Hypothalamus (tissue), 51 donors: ENCODE data around the gene PSMD3.
"Not testable (repeated sequence)": the region's sequence is repeated elsewhere in the genome, so short reads cannot be mapped to it uniquely, and the experiment has no call there.

Source experiments
- DNase-seq, 51 donors: peaks; one replicate each; lab custom pipeline; 2025; lab: John Stamatoyannopoulos, UW

PSMD3 gene

DNA sequence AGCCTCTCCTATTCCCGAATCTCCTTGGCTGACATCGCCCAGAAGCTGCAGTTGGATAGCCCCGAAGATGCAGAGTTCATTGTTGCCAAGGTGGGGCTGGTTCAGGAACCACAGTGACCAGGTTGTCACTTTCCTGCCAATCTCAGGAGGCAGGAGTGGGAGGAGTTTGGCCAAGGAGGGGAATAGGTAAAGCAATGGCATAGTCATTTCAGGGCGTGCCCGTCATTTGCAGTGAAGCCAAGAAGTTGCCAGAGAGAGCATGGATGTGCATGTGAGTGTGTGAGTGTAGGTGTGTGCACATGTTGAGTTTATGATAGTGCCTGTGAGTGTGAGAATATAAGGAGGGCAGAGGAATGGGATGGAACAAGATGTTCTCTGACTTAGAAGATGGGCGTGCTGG lies 14.8 kb downstream of the PSMD3 start:
- no peak for DNase-seq

DNA sequence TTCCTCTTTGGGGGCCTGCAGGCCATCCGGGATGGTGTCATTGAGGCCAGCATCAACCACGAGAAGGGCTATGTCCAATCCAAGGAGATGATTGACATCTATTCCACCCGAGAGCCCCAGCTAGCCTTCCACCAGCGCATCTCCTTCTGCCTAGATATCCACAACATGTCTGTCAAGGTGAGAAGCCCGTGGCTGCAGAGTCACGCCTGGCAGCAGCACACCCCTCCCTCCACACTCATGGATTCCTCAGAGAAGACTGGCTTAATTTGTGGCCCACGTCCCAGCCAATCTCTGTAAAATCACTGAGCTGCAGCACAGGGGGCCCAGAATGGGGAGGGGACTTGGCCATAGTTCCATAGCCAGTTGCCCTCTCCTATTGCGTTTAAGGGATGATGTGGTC lies 15.6 kb downstream of the PSMD3 start:
- no peak for DNase-seq

DNA sequence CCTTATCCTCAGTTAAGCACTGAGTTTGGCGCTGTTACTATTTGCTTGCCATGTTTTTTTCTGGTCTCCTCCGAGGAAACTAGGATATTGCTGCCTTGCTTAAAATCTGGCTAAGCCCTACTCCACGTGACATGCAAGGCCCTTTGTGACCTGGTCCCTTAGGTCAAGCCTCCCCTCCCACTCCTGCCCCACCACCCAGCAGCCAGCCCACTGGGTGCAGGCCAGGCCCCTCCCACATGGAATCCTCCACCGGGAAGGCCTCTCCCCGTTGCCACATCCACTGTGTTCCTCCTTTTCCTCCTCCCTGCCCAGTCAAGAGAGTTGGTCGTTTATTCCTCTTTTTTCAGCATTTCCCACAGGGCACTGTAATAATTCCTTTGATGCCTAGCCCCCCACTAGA lies 16.2 kb downstream of the PSMD3 start:
- no peak for DNase-seq

DNA sequence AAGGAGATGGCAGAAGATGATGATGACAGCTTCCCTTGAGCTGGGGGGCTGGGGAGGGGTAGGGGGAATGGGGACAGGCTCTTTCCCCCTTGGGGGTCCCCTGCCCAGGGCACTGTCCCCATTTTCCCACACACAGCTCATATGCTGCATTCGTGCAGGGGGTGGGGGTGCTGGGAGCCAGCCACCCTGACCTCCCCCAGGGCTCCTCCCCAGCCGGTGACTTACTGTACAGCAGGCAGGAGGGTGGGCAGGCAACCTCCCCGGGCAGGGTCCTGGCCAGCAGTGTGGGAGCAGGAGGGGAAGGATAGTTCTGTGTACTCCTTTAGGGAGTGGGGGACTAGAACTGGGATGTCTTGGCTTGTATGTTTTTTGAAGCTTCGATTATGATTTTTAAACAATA lies 16.9 kb downstream of the PSMD3 start:
- no peak for DNase-seq

GRCh38 chr17:39999067-39999466 lies 18.5 kb downstream of the PSMD3 start:
- no peak for DNase-seq

DNA sequence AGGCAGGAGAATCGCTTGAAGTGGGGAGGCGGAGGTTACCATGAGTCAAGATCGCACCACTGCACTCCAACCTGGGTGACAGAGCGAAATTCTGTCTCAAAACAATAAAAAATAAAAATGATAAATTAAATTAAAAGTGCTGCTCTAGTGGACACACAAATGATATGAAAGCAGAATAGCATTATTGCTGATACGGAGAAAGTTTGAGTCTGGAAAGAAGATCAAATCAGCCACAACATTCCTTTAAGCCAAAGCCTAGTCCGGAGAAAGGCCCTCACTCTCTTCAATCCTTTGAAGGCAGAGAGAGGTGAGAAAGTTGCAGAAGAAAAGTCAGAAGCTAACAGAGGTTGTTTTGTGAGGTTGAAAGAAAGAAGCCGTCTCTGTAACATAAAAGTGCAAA lies 19.6 kb downstream of the PSMD3 start:
- no peak for DNase-seq

DNA sequence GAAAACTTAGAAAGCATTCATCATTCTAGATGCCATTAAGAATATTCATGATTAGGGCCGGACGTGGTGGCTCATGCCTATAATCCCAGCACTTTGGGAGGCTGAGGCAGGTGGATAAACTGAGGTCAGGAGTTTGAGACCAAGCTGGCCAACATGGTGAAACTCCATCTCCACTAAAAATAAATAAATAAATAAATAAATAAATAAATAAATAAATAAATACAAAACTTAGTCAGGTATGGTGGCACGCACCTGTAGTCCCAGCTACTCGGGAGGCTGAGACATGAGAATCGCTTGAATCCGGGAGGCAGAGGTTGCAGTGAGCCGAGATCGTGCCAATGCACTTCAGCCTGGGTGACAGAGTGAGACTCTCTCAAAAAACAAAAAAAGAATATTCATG lies 20.7 kb downstream of the PSMD3 start:
- DNase-seq, result not testable (repeated sequence)

- DNase-seq, result no peak
Observed at GRCh38 chr17:40004072-40004471, 23.5 kb downstream of the PSMD3 start.

GRCh38 chr17:40004712-40005111 lies 24.1 kb downstream of the PSMD3 start:
- DNase-seq, result no peak

DNA sequence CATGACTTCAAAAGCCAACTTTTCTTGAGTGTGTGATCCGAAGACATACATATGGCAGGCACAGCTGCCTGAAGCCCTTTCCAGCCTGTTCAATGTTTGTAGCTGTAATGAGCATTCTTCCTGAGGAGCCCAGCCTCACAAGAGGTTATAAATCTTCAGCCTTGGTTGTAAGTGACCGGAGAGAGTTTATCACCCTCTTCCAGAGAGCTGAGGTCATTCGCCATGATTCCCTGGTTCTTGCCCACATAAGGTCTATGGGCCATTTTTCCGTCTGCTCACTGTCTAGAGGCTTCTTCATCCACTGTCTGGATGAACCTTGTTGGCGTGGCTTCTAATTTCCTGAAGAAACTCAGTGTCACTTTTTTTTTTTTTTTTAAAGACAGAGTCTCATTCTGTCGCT lies 24.9 kb downstream of the PSMD3 start:
- DNase-seq, result no peak

DNA sequence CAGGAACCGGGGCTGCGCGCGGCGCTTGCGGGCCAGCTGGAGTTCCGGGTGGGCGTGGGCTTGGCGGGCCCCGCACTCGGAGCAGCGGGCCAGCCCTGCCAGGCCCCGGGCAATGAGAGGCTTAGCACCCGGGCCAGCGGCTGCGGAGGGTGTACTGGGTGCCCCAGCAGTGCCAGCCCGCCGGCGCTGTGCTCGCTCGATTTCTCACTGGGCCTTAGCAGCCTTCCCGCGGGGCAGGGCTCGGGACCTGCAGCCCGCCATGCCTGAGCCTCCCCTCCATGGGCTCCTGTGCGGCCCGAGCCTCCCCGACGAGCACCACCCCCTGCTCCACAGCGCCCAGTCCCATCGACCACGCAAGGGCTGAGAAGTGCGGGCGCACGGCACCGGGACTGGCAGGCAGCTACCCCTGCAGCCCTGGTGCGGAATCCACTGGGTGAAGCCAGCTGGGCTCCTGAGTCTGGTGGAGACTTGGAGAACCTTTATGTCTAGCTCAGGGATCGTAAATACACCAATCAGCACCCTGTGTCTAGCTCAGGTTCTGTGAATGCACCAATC lies 30.4 kb downstream of the PSMD3 start:
- DNase-seq, result not testable (repeated sequence)

- not testable (repeated sequence) for DNase-seq
Observed at GRCh38 chr17:40012017-40012647, 31.5 kb downstream of the PSMD3 start.

DNA sequence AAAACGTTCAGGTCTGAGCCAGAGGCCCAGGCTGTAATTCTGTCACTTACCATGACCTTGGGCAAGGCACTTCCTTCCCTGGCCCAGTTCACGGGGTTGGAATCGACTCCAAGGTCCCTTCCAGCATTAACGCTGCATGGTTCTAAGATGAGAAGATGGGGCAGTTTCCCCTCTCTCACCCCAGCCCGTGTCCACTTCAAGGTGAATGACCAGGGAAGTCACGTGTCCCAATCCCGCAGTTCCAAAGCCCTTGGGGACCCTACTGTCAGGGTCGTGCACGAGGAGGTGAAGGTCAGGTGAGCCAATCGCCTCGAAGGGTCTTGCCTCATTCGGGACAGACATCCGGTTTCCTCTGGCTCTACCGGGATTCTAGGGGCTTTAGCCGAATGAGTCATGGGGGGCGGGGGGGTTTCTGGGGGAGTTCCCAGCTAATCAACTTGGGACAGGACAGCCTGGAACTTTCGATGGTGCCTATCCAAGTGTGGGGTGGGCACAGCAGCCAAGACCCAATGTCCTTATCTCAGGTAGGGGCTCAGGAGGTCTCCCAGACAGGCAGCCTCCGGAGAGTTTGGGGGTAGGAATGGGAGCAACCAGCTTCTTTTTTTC lies 33.9 kb downstream of the PSMD3 start:
- no peak for DNase-seq

DNA sequence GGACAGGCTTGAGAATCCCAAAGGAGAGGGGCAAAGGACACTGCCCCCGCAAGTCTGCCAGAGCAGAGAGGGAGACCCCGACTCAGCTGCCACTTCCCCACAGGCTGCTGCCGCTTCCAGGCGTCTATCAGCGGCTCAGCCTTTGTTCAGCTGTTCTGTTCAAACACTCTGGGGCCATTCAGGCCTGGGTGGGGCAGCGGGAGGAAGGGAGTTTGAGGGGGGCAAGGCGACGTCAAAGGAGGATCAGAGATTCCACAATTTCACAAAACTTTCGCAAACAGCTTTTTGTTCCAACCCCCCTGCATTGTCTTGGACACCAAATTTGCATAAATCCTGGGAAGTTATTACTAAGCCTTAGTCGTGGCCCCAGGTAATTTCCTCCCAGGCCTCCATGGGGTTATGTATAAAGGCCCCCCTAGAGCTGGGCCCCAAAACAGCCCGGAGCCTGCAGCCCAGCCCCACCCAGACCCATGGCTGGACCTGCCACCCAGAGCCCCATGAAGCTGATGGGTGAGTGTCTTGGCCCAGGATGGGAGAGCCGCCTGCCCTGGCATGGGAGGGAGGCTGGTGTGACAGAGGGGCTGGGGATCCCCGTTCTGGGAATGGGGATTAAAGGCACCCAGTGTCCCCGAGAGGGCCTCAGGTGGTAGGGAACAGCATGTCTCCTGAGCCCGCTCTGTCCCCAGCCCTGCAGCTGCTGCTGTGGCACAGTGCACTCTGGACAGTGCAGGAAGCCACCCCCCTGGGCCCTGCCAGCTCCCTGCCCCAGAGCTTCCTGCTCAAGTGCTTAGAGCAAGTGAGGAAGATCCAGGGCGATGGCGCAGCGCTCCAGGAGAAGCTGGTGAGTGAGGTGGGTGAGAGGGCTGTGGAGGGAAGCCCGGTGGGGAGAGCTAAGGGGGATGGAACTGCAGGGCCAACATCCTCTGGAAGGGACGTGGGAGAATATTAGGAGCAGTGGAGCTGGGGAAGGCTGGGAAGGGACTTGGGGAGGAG lies 34.7 kb downstream of the PSMD3 start, which contains the start of gene CSF3:
CSF3 (plus strand) TSS at position 436 of the 993 bp plus-strand sequence; CDS start at position 471, 35 bp downstream.
- no peak for DNase-seq

GRCh38 chr17:40015998-40016985 lies 35.7 kb downstream of the PSMD3 start:
- no peak for DNase-seq

DNA sequence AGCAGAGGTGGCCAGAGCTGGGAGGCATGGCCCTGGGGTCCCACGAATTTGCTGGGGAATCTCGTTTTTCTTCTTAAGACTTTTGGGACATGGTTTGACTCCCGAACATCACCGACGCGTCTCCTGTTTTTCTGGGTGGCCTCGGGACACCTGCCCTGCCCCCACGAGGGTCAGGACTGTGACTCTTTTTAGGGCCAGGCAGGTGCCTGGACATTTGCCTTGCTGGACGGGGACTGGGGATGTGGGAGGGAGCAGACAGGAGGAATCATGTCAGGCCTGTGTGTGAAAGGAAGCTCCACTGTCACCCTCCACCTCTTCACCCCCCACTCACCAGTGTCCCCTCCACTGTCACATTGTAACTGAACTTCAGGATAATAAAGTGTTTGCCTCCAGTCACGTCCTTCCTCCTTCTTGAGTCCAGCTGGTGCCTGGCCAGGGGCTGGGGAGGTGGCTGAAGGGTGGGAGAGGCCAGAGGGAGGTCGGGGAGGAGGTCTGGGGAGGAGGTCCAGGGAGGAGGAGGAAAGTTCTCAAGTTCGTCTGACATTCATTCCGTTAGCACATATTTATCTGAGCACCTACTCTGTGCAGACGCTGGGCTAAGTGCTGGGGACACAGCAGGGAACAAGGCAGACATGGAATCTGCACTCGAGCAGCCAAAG lies 36.9 kb downstream of the PSMD3 start:
- no peak for DNase-seq

DNA sequence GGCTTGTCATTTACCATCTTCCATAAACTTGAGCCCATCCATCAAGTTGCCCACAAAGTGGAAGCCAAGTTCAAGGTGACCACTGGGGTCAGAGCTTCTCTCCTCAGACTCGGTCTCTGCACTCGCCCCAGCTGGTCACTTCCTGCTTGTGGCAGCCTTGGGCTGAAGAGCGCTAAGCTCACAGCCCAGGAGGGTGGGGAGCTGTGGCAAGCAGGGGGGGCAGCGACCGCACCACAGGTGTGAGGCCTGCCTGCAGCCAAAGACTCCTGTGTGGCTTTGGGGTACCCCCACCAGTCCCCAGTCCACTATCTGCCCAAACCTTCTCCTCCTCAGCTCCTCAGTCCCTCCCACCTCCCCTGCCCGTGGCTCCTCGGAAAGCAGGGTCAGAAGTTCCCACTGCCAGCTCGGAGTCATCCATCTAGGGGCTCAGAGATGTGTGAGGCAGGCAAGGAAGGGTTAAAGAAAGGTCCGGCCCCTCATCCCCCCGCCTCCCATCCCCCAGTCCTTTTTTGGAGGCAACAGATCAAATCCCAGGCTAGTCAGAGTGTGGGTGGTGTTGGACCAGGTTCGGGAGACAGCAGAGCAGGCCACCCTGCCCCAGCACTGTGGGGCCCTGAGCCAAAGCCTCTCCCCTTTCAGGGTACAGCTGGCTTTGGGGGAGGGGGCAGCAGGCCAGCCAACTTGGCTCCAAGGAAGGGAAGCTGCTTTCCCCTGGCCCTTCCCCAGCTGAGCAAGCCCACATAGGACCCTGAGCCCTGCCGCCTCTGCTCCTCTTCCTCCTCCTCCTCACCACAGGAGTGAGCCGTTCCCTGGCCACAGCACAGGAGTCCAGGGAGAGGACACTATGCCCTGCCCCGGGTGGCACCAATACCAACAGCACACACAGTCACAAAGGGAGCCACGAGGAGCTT lies 37.9 kb downstream of the PSMD3 start:
- peak in 2 of 51 donors; percentile 7 to 22 for DNase-seq
